NCI-H1436 treated with DMSO at 0.1 percent for 48 hours (cell line): Measurements from ENCODE around the gene CCDC188.

Source experiments
- DNase-seq: peaks from one replicate; lab custom pipeline; 2025; lab: John Stamatoyannopoulos, UW

The CCDC188 gene

GRCh38 chr22:20147237-20147988 is 3.4 kb downstream of the CCDC188 start:
- no peak for DNase-seq

- no peak for DNase-seq
Measured at GRCh38 chr22:20146777-20147176, 4.1 kb downstream of the CCDC188 start.

- no peak for DNase-seq
Measured at GRCh38 chr22:20145832-20146223, 5.0 kb downstream of the CCDC188 start.

DNA sequence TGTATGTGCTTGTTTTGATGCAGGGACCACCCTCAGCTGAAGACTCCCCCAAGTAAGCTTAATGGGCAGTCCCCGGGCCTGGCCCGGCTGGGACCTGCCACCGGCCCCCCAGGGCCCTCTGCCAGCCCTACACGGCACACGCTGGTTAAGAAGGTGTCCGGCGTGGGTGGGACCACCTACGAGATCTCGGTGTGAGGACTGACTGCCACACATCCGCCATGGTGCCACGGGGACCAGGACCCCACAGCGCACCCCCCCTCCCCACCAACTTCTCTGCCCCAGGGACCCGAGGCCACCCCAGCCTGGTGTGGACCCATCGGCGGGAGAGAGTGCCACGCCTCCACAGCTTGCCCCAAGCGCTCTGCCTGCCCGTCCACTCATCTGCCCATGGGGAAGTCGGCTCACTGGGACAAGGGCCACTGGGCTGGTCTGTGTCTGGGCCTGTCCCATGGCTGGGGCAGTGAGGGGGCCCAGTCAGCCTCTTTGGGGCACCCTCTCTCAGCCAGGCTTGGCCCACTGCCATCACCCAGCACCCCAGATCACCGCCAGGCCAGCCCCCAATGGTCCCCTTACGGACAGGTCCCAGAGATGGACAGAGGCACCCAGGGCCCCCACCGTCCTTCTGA is 5.5 kb downstream of the CCDC188 start:
- no peak for DNase-seq

DNA sequence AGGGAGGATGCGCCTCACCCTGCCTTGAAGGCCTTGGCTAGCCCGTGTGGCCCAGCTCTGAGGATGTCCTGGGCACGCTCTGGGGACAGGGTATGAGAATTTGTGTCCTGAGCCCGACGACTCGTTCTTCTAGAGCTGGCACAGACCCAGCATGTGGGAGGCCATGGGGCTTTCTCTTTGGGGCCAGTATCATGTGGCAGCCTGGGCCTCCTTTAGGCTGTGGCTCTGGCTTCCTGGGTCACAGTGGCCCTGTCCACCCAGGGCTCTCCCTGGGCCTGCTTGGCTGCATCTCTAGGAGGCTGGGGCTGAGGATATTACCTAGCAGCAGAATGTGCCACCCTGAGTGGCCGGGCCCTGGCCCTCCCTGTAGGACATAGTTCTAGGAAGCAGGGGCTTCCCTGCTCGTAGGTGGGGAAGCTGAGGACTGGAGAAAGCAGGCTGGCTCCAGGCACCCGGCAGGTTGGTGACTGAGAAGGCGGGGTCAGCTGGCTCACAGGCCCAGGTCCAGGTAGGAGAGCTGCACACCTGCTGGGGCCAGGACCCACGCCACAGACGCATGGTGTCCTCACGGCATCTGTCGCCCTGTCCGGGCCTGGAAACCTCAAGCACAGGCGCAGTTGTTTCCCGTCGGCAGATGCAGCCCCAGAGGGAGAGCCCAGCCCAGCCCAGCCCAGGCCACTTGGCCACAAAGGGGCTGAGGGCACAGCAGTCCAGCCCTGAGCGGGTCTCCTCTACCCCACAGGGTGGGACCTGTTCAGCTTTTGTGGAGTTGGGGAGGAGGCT is 6.8 kb downstream of the CCDC188 start:
- no peak for DNase-seq

GRCh38 chr22:20142711-20143621 is 7.9 kb downstream of the CCDC188 start:
- no peak for DNase-seq

- DNase-seq, result no peak
Measured at GRCh38 chr22:20141186-20142077, 9.4 kb downstream of the CCDC188 start.

GRCh38 chr22:20140521-20140964 is 10.3 kb downstream of the CCDC188 start:
- DNase-seq, result no peak

- no peak for DNase-seq
Measured at GRCh38 chr22:20140107-20140445, 10.8 kb downstream of the CCDC188 start.

DNA sequence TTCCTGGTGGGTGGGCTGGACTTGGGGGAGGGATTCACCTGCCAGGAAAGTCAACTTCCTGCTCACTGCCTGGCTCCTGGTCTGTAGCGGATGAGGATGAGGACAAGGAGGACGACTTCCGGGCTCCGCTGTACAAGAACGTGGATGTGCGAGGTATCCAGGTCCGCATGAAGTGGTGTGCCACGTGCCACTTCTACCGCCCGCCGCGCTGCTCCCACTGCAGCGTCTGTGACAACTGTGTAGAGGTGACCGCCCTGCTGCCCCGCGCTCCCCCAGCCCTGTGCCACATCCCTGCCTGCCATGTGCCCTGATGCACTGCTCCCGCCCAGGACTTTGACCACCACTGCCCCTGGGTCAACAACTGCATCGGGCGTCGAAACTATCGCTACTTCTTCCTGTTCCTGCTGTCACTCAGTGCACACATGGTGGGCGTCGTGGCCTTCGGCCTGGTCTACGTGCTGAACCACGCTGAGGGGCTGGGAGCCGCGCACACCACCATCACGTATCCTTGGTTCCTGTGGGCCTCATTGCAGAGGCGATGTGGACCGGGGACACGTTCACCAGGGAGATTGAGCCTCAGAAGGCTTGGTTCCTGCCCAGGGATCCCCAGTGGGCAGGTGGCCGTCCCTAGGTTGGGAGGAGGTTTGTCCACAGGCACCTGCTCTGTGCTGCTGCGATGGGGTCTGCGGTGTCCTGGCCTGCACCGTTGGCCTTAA is 11.3 kb downstream of the CCDC188 start:
- DNase-seq, result no peak

- DNase-seq, result no peak
Measured at GRCh38 chr22:20138868-20139267, 12.0 kb downstream of the CCDC188 start.

DNA sequence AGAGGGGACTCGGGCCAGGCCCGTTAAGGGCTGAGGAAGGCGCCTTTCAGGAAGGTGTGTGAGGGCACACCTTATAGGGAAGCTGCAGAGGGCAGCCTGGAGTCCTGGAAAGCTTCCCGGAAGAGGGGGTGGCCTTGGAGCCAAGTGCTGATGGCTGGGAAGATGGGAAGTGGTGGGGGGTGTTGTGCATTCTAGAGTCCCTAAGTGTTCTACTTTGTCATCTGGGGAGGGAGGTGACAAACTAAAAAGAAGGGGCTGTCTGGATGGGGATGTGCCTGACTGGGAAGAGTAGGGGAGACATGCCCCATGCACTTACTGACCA is 12.5 kb downstream of the CCDC188 start:
- no peak for DNase-seq

DNA sequence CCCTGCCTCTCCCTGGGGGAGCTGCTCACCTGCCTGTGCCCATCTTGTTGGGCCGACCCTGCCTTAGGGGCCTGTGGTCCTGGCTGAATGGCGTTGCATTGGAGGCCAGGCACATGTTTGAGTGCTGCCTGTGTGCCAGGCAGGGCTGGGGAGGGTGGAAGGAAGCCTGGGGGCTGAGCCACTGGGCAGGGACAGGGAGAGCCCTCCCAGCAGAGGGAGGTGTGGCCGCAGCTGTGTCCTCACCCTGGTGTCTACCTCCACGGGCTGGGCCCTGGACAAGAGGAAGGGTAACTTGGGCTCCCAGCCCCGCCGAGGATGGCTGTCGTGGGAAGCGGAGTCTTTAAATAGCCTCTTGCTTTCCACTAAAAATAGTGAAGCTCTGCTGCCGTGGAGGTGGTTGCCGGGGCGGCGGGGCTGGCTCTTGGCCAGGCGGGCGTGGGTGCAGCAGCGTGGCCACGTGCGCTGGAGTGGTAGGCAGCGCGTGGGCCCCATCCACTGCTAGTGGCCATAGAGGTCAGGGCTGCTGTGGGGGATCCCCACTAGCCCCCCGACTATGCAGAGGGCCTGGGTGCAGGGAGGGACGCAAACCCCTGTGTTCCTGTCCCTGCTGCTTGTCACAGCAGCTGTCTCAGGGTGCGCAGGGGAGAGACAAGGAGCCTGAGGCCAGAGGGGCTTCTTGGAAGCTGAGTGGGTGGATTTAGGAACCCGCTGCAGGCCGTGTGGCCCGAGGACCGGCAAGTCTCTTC is 13.0 kb downstream of the CCDC188 start:
- no peak for DNase-seq

DNA sequence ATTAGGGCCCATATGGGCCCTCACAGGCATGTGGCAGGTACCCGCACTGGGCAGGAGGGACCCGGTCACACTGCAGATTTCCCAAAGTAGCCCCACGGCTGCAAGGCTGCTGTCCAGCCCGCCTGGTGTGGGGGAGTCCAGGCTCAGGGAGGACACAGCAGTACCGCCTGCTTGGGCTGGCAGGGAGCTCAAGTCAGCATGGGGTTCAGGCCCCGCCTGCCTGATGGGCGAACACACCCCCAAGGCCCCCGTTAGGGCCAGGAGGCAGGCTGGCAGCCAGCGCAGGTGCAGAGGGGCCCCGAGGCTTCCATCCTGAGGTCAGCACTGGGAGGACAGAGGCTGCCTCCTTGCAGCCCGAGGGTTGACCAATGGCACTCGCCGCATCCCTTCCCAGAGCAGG is 13.7 kb downstream of the CCDC188 start:
- DNase-seq, result no peak

DNA sequence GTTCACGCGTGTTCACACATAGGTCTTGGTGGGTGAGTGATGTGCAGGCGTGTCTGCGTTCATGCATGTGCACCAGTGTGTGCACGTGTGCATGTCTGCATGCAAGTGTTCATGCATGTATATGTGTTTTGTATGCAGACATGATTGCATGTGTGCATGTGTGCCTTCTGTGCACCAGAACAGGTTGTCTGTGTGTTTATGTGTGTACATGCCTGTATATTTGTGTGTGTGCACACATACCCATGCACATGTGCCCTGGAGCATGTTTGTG is 14.3 kb downstream of the CCDC188 start:
- no peak for DNase-seq

DNA sequence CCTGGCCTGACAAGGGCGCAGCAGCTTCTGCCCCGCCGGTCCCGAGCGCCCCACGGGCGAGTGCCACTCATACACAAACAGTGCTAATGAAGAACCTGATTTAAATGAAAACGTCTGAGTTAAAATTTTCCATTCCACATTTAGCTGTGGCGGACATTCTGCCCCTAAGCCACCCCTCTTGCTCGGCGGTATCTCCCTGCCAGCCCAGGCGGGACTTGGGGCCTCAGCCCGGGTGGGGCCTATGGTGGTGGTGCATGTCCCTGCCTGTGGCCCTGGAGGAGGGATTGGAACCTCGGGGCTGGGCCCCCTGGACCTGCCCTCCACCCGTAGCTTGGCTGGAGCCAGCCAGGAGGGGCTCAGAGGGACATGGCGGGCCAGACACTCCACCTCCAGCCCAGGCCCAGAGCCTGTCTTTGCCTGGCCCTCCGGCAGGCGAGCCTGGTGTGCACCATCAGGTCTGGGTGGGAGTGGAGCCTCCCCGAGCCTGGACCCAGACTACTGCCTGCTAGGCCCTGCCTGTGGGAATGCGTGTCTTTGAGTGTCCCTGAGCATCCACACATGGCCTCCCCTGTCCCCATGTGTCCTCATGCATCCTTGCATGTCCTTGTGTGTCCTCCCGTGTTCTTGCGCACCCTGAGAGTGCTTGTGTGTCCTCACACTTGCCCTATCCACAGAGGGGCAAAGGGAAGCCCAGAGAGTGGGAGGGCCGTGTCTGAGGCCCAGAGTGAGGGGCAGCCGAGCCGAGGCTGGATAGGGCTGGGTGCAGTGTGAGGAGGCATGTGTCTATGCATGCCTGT is 14.9 kb downstream of the CCDC188 start:
- DNase-seq, result no peak

GRCh38 chr22:20135265-20135664 is 15.6 kb downstream of the CCDC188 start:
- no peak for DNase-seq

GRCh38 chr22:20133930-20134549 is 16.8 kb downstream of the CCDC188 start:
- no peak for DNase-seq
